ENCODE measurements around the gene SNF8.
"Not testable (repeated sequence)": the region's sequence is repeated elsewhere in the genome, so short reads cannot be mapped to it uniquely, and the experiment has no call there.

Gene SNF8

DNA sequence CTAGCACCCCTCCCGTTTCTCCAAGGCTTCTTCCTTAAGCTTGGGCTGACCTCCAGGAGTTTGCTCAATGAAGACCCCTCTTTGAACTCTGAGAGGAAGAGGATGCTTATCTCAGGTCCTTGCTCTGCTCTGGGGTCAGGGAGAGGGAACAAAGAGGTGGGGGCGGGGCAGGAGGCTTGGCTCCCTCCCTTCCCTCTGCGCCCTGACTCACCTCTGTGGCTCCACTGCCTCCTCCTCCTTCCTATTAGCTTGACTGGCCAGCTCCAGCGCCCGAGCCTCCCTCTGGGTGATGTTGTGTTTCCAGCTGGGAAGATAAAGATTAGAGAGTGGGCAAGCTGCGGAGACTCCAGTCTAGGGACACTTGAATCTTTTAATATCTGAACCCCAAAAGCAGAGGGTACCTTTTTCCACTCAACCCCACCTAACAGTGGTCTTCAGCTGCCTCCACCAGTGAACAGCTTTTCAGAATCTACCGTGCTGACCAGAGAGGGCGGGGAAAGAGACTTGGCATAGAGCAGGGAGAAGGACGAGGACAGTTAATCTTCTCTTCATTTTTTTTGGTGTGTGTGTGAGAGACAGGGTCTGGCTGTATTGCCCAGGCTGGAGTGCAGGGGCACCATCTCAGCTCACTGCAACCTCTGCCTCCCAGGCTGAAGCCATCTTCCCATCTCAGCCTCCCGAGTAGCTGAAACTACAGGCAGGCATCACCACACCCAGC lies 17.0 kb upstream of the SNF8 start:
- H2AFZ ChIP-seq (ENCODE audit: low read depth, low read length): peak overlapping the region; percentile 11
- H3K9me3 ChIP-seq (ENCODE audit: low read length): no peaks in the 10 kb centered on the region
- no peaks in the 10 kb centered on the region for H3K27me3 ChIP-seq (ENCODE audit: insufficient read depth, low read length)
- peaks cover 8% of the 10 kb centered on the region for H3K4me1 ChIP-seq (ENCODE audit: insufficient read depth, low read length)
- H3K4me3 ChIP-seq (ENCODE audit: low read length): no peak overlapping the region
- no peaks in the 10 kb centered on the region for H3K36me3 ChIP-seq (ENCODE audit: insufficient read depth, low read length)

DNA sequence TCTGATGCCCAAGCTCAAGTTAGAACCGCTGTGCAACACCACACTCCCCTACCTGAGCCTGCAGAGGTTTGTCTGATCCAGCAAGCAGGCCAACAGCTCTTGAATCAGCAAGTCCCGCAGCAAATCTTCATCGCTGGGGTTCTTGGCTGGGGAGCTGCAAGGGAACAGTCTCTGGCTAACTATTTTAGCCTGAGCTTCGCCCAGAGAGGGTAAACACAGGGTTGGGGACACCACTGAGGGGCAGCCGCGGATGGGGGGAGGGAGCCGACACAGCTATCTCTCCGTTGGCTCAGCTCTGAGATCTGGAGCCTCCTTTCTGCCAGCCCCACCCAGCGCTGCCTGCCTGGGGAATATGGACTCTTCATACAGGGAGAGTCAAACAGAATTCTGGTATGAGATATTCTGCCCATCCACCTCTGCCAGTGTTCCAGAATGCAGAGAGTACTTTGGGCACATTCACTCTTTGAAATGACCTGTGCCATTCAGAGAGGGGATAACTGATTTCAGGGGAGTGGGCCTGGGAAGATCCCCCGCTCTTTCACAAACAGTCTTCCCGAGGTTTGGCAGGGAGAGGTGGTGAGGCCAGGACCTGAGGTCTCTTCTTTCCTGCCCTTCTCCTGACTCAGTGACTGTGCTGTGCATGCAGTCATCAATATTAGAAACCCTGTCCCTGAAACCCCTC lies 16.3 kb upstream of the SNF8 start:
- no peaks in the 10 kb centered on the region for H3K36me3 ChIP-seq (ENCODE audit: insufficient read depth, low read length)
- H3K9me3 ChIP-seq (ENCODE audit: low read length): no peaks in the 10 kb centered on the region
- H3K4me3 ChIP-seq (ENCODE audit: low read length): no peak overlapping the region
- peaks cover 8% of the 10 kb centered on the region for H3K4me1 ChIP-seq (ENCODE audit: insufficient read depth, low read length)
- peak overlapping the region; percentile 11 for H2AFZ ChIP-seq (ENCODE audit: low read depth, low read length)
- H3K27me3 ChIP-seq (ENCODE audit: insufficient read depth, low read length): no peaks in the 10 kb centered on the region

GRCh38 chr17:48954300-48954755 lies 9.7 kb upstream of the SNF8 start:
- Histone ChIP-seq H2AFZ (ENCODE audit: low read depth, low read length) (no peak overlapping the region), H3K27me3 (ENCODE audit: insufficient read depth, low read length) (no peaks in the 10 kb centered on the region), H3K36me3 (ENCODE audit: insufficient read depth, low read length) (no peaks in the 10 kb centered on the region), H3K9me3 (ENCODE audit: low read length) (no peaks in the 10 kb centered on the region), H3K4me3 (ENCODE audit: low read length) (no peak overlapping the region), H3K4me1 (ENCODE audit: insufficient read depth, low read length) (peaks cover 9% of the 10 kb centered on the region)

- no peaks in the 10 kb centered on the region for H3K27me3 ChIP-seq (ENCODE audit: insufficient read depth, low read length)
Measured at GRCh38 chr17:48952904-48953303, 8.3 kb upstream of the SNF8 start.

GRCh38 chr17:48951572-48951971 lies 6.9 kb upstream of the SNF8 start:
- no peak overlapping the region for H3K4me3 ChIP-seq (ENCODE audit: low read length)
- no peaks in the 10 kb centered on the region for H3K9me3 ChIP-seq (ENCODE audit: low read length)
- no peaks in the 10 kb centered on the region for H3K36me3 ChIP-seq (ENCODE audit: insufficient read depth, low read length)
- H3K27me3 ChIP-seq (ENCODE audit: insufficient read depth, low read length): no peaks in the 10 kb centered on the region
- H3K4me1 ChIP-seq (ENCODE audit: insufficient read depth, low read length): peaks cover 9% of the 10 kb centered on the region
- no peak overlapping the region for H2AFZ ChIP-seq (ENCODE audit: low read depth, low read length)

More at GRCh38 chr17:48952904-48953303, 8.3 kb upstream of the SNF8 start:
- H2AFZ ChIP-seq (ENCODE audit: low read depth, low read length): no peak overlapping the region
- peaks cover 9% of the 10 kb centered on the region for H3K4me1 ChIP-seq (ENCODE audit: insufficient read depth, low read length)
- H3K4me3 ChIP-seq (ENCODE audit: low read length): no peak overlapping the region
- no peaks in the 10 kb centered on the region for H3K9me3 ChIP-seq (ENCODE audit: low read length)
- H3K36me3 ChIP-seq (ENCODE audit: insufficient read depth, low read length): no peaks in the 10 kb centered on the region

DNA sequence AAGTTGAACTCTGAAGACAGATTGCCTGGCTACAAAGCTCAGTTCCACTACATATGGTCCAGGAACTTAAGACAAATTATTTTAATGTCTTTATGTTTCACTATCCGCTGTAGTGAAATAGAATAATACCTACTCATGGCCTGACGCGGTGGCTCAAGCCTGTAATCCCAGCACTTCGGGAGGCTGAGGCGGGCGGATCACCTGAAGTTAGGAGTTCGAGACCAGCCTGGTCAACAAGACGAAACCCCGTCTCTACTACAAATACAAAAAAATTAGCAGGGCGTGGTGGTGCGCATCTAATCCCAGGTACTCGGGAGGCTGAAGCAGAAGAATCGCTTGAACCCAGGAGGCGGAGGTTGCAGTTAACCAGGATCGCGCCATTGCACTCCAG lies 614 bp upstream of the SNF8 start:
- Histone ChIP-seq H2AFZ (ENCODE audit: low read depth, low read length) (peak overlapping the region; percentile 1), H3K4me1 (ENCODE audit: insufficient read depth, low read length) (peaks cover 12% of the 10 kb centered on the region), H3K4me3 (ENCODE audit: low read length) (peak overlapping the region; percentile 95), H3K36me3 (ENCODE audit: insufficient read depth, low read length) (peaks cover 15% of the 10 kb centered on the region)
- H3K27me3 ChIP-seq (ENCODE audit: insufficient read depth, low read length); H3K9me3 ChIP-seq (ENCODE audit: low read length): not testable (repeated sequence)

GRCh38 chr17:48933035-48933434 lies 11.6 kb downstream of the SNF8 start:
- no peak overlapping the region for H3K4me3 ChIP-seq (ENCODE audit: low read length)
- H3K27me3 ChIP-seq (ENCODE audit: insufficient read depth, low read length): no peaks in the 10 kb centered on the region
- H3K9me3 ChIP-seq (ENCODE audit: low read length): no peaks in the 10 kb centered on the region
- H3K4me1 ChIP-seq (ENCODE audit: insufficient read depth, low read length): no peaks in the 10 kb centered on the region
- H3K36me3 ChIP-seq (ENCODE audit: insufficient read depth, low read length): peaks cover 80% of the 10 kb centered on the region
- no peak overlapping the region for H2AFZ ChIP-seq (ENCODE audit: low read depth, low read length)

DNA sequence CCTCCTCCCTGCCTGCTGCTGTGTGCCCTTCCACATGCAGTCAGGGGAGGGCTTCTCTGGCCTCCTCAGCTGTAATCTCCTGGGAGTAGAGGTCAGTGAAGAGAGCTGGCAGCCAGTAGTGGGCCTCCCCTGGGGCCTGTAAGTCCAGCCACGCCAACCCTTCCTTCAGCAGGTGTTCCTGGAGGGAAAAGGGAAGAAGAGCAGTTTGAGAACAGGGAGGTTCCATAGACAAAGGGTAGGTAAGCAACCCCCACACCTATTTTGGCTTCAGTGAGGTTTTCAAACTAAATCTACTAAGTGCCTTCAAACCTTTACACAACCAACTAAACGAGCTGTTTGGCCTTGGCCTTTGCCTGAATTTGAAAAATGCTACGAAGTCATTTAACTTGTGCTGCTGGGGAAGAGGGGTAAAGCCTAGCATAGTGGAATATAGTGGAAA lies 14.2 kb downstream of the SNF8 start:
- H2AFZ ChIP-seq (ENCODE audit: low read depth, low read length): no peak overlapping the region
- peaks cover 87% of the 10 kb centered on the region for H3K36me3 ChIP-seq (ENCODE audit: insufficient read depth, low read length)
- H3K9me3 ChIP-seq (ENCODE audit: low read length): no peaks in the 10 kb centered on the region
- H3K4me1 ChIP-seq (ENCODE audit: insufficient read depth, low read length): no peaks in the 10 kb centered on the region
- H3K4me3 ChIP-seq (ENCODE audit: low read length): no peak overlapping the region
- H3K27me3 ChIP-seq (ENCODE audit: insufficient read depth, low read length): no peaks in the 10 kb centered on the region

DNA sequence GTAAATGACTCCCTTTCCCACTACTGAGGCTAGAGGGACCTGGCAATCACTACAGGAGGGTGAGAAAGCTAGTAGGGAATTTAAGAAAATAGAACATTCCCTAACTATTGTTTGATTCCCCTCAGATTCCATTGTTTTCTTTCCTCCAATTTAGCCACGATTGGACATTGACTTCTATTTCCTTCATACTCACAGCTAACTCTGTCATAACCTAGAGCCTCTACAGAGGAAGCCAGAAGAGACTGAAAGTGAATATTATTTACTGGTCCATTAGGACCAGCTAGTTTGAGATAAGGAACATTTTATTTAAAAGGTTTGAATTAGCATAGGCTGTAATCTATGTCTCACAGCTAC lies 14.9 kb downstream of the SNF8 start:
- Histone ChIP-seq H3K4me3 (ENCODE audit: low read length) (no peak overlapping the region), H3K9me3 (ENCODE audit: low read length) (no peaks in the 10 kb centered on the region), H3K27me3 (ENCODE audit: insufficient read depth, low read length) (no peaks in the 10 kb centered on the region), H2AFZ (ENCODE audit: low read depth, low read length) (no peak overlapping the region), H3K4me1 (ENCODE audit: insufficient read depth, low read length) (no peaks in the 10 kb centered on the region), H3K36me3 (ENCODE audit: insufficient read depth, low read length) (peaks cover 91% of the 10 kb centered on the region)

DNA sequence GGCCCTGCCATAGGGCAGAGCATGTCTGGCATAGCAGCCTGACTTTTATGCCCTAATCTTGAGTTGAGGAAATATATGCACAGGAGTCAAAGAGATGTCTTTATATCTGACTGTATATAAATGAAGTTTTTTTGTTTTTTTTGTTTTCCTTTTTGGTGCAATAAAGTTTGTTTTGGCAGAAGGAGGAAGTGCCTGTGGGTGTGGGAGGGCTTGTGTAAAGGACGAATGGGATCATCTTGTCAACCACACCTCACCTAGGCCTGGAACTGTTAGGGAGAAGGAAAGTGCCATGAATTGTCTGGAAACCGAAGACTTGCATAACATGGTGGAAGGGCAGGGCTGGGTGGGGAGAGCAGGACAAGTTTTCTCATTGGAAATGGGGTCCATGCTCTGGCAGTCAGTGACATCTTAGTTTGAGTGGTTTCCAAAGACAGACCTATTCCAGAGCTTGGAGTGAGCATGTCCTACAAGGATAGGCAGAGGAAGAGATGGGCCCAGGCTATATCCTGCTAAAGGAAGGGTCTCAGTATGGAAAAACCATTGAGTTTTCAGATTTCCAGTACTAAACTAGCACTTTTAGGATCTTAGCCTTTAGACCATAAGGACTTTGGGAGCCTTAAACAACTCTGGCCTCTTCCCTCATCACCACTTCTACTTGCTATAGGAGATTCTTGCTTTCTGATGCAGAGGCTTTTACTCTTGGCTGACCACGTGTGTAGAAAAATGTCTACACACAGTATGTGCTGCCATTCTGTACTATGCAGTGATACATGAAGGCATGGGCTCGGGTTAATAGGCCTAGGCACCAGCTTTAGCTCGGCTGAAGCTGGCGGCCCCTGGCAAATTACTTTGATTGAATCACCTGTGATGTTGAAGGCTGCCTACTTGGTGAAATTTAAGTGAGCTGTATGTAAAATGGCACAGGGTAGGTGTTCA lies 15.5 kb downstream of the SNF8 start:
- Histone ChIP-seq H3K9me3 (ENCODE audit: low read length) (no peaks in the 10 kb centered on the region), H2AFZ (ENCODE audit: low read depth, low read length) (no peak overlapping the region), H3K4me1 (ENCODE audit: insufficient read depth, low read length) (no peaks in the 10 kb centered on the region), H3K4me3 (ENCODE audit: low read length) (no peak overlapping the region), H3K36me3 (ENCODE audit: insufficient read depth, low read length) (peaks cover 90% of the 10 kb centered on the region), H3K27me3 (ENCODE audit: insufficient read depth, low read length) (no peaks in the 10 kb centered on the region)

DNA sequence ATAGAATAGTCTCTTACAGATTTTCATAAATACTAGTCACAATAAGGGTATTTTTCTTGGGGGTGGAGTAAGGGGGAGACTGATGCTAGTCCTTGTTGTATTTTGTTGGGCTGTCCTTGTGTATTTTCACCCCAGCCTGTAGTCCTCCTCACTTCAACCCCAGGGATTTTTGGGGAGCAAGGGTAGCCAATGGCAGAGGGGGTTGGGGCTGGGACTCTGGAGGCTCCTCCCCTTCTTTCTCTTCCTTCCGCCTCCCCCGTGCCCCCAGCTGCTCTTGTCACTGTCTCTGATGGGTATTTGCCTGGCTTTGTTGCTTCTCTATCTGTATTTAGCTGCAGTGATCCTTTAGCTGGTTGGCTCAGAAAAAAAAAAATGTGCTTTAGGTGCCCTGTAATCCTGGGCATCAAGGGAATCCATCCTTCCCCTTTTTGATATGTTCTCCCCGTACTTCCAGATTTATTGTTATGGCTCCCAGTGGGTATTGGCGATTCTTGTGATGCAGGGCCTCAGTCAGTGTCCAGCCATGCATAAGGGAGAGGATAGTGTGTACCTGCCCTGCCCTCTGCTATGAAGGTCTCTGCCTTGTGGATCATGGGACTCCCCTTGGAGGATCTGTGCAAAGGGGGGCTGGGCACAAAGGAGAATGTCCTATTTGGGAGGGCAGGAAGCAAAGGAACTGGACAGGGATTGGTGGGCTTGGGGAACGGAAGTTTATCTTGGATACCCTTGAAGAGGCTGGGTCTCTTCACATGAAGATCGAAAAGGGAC lies 16.5 kb downstream of the SNF8 start:
- Histone ChIP-seq H3K4me3 (ENCODE audit: low read length) (no peak overlapping the region), H2AFZ (ENCODE audit: low read depth, low read length) (no peak overlapping the region), H3K9me3 (ENCODE audit: low read length) (no peaks in the 10 kb centered on the region), H3K36me3 (ENCODE audit: insufficient read depth, low read length) (peaks cover 90% of the 10 kb centered on the region), H3K4me1 (ENCODE audit: insufficient read depth, low read length) (no peaks in the 10 kb centered on the region), H3K27me3 (ENCODE audit: insufficient read depth, low read length) (no peaks in the 10 kb centered on the region)

GRCh38 chr17:48925991-48926342 lies 18.7 kb downstream of the SNF8 start:
- no peak overlapping the region for H3K4me3 ChIP-seq (ENCODE audit: low read length)
- no peak overlapping the region for H2AFZ ChIP-seq (ENCODE audit: low read depth, low read length)
- no peaks in the 10 kb centered on the region for H3K9me3 ChIP-seq (ENCODE audit: low read length)
- H3K36me3 ChIP-seq (ENCODE audit: insufficient read depth, low read length): peaks cover 93% of the 10 kb centered on the region
- H3K27me3 ChIP-seq (ENCODE audit: insufficient read depth, low read length): no peaks in the 10 kb centered on the region
- no peaks in the 10 kb centered on the region for H3K4me1 ChIP-seq (ENCODE audit: insufficient read depth, low read length)

Measured in neuron (in vitro differentiated cells).